Psoas muscle (tissue), 8 donors: ENCODE measurements around the gene CNTNAP2. TPM values are rescaled to one million over a fixed set of nuclear protein-coding genes. Genes with fewer than 3 reads are reported as not detected.

Source experiments
- ATAC-seq, 4 donors: fragments of 200-7000 bp; cut with Tn5 transposase; one replicate each; pipeline ENCODE4 v1.9.1; 2020; ENCODE audit warnings: moderate library complexity in 3 of 4, mild to moderate bottlenecking in 2 of 4
- DNase-seq, 2 donors: peaks; one replicate each; pipeline ENCODE4 v3.0.0-alpha.2; 2020
- H3K27ac ChIP-seq: fragments of 200-600 bp; one replicate; pipeline ENCODE4 v1.8.0; 2022
- H3K27me3 ChIP-seq, 3 donors: fragments of 200-600 bp in 1 of 3; one replicate each; pipeline versions ENCODE4 v1.6.1 to v1.8.0; 2013 to 2022; ENCODE audit warnings: low read length in 2 of 3, mild to moderate bottlenecking in 2 of 3, moderate library complexity in 1 of 3; ENCODE audit not compliant: insufficient read depth in 3 of 3
- H3K36me3 ChIP-seq, 2 donors: fragments of 200-600 bp in 1 of 2; one replicate each; pipeline versions ENCODE4 v1.6.1 to v1.8.0; 2013 to 2022; ENCODE audit warnings: low read depth in 1 of 2, mild to moderate bottlenecking in 1 of 2, moderate library complexity in 1 of 2; ENCODE audit not compliant: insufficient read depth in 1 of 2
- H3K4me1 ChIP-seq: fragments of 200-600 bp; one replicate; pipeline ENCODE4 v1.8.0; 2022
- H3K4me3 ChIP-seq: fragments of 200-600 bp; one replicate; pipeline ENCODE4 v1.8.0; 2022; ENCODE audit warnings: mild to moderate bottlenecking
- H3K9me3 ChIP-seq: fragments of 200-600 bp; one replicate; pipeline ENCODE4 v1.8.0; 2022
- CTCF ChIP-seq: fragments of 200-600 bp; IDR thresholded peaks from one replicate; pipeline ENCODE4 v1.8.0; 2022; ENCODE audit warnings: antibody characterized with exemption
- WGBS, 3 donors: extraction: QIAGEN DNeasy Blood & Tissue Kit; methylation state at CpG; one replicate each; pipeline versions ENCODE4 v1.1.6 to v1.1.7; 2013; 5-methylcytosine and 5-hydroxymethylcytosine counted together
- intact Hi-C, 2 donors: fragments of 100-400 bp; cut with DNase I; formaldehyde crosslinking; loops; one replicate each; pipeline versions ENCODE4 v1.11.0 to v1.14.2; 2022
- polyA plus RNA-seq, 3 donors: library from polyadenylated mRNA; stranded (reverse); fragments of 200-250 nt; gene quantifications; one replicate each; pipeline ENCODE4 v1.2.3, GENCODE V29; 2013
- total RNA-seq, 4 donors: library from RNA; stranded (reverse); fragmentation: NEBNext Ultra II Directional in 2 of 4; extraction: Animal tissue kit (Norgen Biotek cat#: 25700) in 2 of 4; gene quantifications; one replicate each; pipeline versions ENCODE4 v1.2.1 to v1.2.4, GENCODE V29; 2021 to 2023
- donor health status: healthy with polysubstance abuse.
- donor health status: DM: no; HTN: no; CAD: no; lungs with moderate emphysema.
- donor health status: Bipolar disorder and iron deficiency.
- donor health status: healthy.
- donor health status: DM: yes; HTN: yes; CAD: no.
- donor health status: DM: no; HTN: no; CAD: no.
- donor health status: DM: no; HTN: no; CAD: no.
- donor health status: DM: yes; HTN: yes; CAD: no.

The CNTNAP2 gene
- total and polyA plus RNA-seq, 7 donors, result 0.01 to 0.13 TPM; not detected in 5

DNA sequence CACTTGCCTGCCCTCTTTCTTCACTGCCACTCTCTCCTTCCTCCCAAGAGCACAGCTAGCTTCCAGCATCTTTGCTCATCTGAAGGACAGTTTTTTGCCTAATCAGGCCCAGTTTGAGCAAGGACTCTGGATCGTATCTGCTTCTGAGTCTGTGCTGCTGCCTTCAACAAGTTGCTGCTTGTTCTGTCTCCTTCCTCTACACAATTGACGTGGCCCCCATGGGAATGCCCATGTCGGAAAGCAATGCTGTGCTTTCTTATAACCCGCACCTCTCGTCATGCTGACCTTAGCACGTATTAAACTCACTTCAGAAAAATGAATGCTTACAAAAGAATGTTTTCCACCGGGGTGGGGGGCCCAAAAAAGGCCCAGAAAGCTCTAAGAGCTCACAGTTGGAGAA, 2149.3 kb downstream of the CNTNAP2 start:
- Histone ChIP-seq H3K4me3 (no peak overlapping the region), H3K27ac (no peak overlapping the region), H3K36me3 (no peaks in the 10 kb centered on the region), H3K4me1 (no peaks in the 10 kb centered on the region), H3K9me3 (no peaks in the 10 kb centered on the region), H3K27me3 (peaks cover 0 to 1% (median 0%) of the 10 kb centered on the region in 3 donors)
- DNase-seq (no peak), ATAC-seq (no peak)
- 50 to 65% (median 58%) methylated on average over 7 of the region's 7 CpGs for WGBS, 3 donors
- intact Hi-C loops, result no loop called here
- no peak for TF ChIP-seq CTCF

- Histone ChIP-seq H3K27ac (no peak overlapping the region), H3K36me3 (no peaks in the 10 kb centered on the region), H3K4me1 (no peaks in the 10 kb centered on the region), H3K4me3 (no peak overlapping the region), H3K27me3 (peaks cover 0 to 1% (median 0%) of the 10 kb centered on the region in 3 donors), H3K9me3 (no peaks in the 10 kb centered on the region)
- DNase-seq (no peak), ATAC-seq (no peak)
- intact Hi-C loops, result no loop called here
- WGBS, 3 donors, result 72 to 77% (median 76%) methylated on average over 8 of the region's 8 CpGs
- TF ChIP-seq CTCF, result no peak
Observed at GRCh38 chr7:148266795-148267194, 2150.2 kb downstream of the CNTNAP2 start.

GRCh38 chr7:148270576-148270975, 2154.0 kb downstream of the CNTNAP2 start:
- H3K36me3 ChIP-seq, result no peaks in the 10 kb centered on the region
- H3K27ac ChIP-seq, result no peak overlapping the region
- H3K4me1 ChIP-seq, result no peaks in the 10 kb centered on the region
- H3K27me3 ChIP-seq, result peaks cover 0 to 1% (median 0%) of the 10 kb centered on the region in 3 donors
- TF ChIP-seq CTCF, result no peak
- ATAC-seq (no peak), DNase-seq (no peak)
- H3K4me3 ChIP-seq, result no peak overlapping the region
- no peaks in the 10 kb centered on the region for H3K9me3 ChIP-seq
- 85 to 90% (median 88%) methylated on average over 4 of the region's 4 CpGs for WGBS, 3 donors
- intact Hi-C loops, result no loop called here

DNA sequence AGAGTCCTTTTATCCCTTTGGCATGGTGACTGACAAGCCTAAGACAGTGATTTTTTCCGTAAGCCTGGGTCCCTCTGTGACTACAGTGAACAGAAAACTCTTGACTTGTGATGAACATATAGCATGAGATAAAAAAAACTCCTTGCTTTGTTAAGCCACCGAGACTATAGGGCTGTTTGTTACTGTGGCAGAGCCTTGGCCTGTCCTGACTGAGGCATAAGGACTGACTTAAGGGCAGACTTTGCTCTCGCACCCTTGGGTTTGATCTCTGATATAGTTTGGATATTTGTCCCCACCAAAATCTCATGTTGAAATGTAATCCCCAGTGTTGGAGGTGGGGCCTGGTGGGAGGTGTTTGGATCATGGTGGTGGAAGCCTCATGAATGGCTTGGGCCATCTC, 2157.5 kb downstream of the CNTNAP2 start:
- H3K27me3 ChIP-seq, result no peaks in the 10 kb centered on the region

More for the DNA sequence above, 2157.5 kb downstream of the CNTNAP2 start:
- Histone ChIP-seq H3K9me3 (no peaks in the 10 kb centered on the region), H3K4me1 (no peaks in the 10 kb centered on the region), H3K27ac (no peak overlapping the region), H3K36me3 (no peaks in the 10 kb centered on the region), H3K4me3 (no peak overlapping the region)
- ATAC-seq, result no peak
- TF ChIP-seq CTCF, result no peak
- 87 to 92% (median 90%) methylated on average over 3 of the region's 3 CpGs for WGBS, 3 donors
- intact Hi-C loops, result no loop called here
- DNase-seq, result no peak
